HG02571 (cell line): ENCODE measurements around the gene CLDN10.
"Not testable (repeated sequence)": the region's sequence is repeated elsewhere in the genome, so short reads cannot be mapped to it uniquely, and the experiment has no call there.

Experiments used
- ATAC-seq: cut with Tn5 transposase; IDR thresholded peaks from one replicate; pipeline ENCODE4 v1.9.1; 2021; ENCODE audit warnings: mild to moderate bottlenecking, moderate library complexity; ENCODE audit not compliant: unreplicated experiment

CLDN10 gene

GRCh38 chr13:95541308-95541707, 11.2 kb upstream of the CLDN10 start:
- no peak for ATAC-seq

DNA sequence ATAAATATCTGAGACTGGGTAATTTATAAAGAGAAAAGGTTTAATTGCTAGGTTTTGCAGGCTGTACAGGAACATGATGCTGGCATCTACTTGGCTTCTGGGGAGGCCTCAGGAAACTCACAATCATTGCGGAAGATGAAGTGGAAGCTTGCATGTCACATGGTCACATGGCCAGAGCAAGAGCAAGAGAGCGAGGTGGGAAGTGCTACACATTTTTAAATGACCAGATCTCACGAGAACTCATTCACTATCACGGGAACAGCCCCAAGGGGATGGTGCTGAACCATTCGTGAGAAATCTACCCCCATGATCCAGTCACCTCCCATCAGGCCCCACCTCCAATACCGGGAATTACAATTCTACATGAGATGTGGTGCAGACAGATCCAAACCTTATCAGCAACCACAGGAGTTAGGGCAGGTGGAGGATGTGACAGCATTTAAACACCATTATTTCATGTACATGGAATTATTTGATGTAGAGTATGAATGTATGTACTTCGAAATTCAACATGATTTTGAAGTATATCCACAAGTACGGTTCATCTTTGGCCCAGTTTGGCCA, 10.5 kb upstream of the CLDN10 start:
- ATAC-seq, result no peak

DNA sequence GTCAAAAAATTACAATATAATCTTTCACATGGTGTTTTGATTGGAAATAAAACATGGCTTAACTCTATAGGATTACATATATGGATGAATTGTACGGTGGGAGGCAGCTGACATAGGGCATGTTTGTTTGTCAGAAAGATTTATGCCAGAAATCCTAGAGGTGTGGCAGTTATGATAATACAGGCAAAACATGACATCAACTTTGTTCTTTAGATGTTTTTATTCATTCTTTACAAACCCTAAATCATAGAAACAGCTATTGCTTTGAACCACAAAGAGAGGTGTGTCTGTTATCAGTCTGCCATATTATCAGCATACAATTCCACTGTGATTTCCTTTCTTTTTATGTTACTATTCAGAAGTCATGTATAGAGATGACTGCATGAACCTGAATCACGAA, 8.2 kb upstream of the CLDN10 start:
- ATAC-seq, result no peak

DNA sequence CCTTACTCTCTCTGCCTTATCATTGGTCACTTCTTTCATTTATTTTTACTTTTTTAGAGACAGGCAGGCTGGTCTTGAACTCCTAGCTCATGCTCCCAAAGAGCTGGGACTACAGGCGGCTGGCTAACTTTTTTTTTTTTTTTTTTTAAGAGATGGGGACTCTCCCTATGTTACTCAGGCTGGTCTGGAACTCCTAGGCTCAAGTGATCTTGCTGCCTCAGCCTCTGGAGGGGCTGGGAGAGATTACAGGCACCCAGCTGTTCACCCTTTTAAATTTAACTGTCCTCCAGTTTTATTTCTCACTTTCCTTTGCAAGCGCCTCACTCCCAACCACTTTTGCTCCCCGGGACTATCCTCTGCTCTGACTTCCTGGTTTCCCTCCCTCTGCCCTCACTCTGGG, 5.6 kb upstream of the CLDN10 start:
- no peak for ATAC-seq

DNA sequence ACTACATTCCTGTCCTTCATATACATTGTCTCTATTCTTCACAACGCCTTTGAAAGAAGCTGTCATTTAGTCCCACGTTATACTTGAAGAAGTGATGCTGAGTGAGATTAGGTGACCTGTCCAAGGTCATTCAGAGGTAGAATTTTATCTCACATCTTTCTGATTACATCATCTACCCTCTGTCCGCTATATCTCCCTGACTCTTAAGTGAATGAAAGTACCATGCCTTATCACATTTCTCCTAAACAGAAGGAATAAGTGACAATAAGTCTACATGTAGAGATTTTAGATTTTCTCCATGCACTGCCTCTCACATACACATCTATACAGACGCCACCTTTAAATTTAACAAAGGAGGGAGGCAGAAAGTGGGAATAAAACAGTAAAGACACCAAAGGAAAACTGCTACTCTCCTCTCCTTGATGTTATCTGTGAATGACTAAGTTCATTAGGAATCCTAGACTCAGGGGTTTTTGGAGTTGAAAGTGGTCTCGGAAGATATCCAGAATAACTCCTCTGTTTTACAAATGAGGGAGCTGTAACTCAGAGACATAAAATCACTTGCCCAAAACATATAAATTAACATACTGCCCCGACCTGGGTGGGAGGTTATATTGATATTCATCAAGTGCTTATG, 4.9 kb upstream of the CLDN10 start:
- no peak for ATAC-seq

- ATAC-seq, result no peak
Observed at GRCh38 chr13:95552208-95552538, 347 bp upstream of the CLDN10 start.

- ATAC-seq, result no peak
Observed at GRCh38 chr13:95553581-95554385, 1.3 kb downstream of the CLDN10 start.

DNA sequence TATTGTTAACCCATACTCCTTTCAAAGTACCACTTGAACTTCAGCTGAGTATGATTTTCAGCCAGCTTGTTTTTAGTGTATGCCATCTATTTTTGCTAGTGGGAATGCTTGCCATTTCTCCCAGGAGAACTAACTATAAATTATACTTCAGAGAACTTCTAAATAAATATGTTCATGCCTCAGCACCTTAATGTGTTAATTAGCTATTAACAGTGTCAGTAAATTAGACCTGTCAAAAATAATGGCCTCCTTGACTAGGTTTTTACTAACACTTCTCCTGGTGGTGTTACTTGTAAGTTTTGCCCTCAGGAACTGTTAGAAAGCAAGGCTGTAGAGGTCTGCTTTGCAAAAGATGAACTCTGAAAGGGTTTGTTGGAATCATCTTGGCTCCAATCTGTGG, 4.5 kb downstream of the CLDN10 start:
- no peak for ATAC-seq

GRCh38 chr13:95559100-95559499, 6.6 kb downstream of the CLDN10 start:
- ATAC-seq, result no peak

- ATAC-seq, result no peak
Observed at GRCh38 chr13:95560387-95560786, 7.9 kb downstream of the CLDN10 start.

DNA sequence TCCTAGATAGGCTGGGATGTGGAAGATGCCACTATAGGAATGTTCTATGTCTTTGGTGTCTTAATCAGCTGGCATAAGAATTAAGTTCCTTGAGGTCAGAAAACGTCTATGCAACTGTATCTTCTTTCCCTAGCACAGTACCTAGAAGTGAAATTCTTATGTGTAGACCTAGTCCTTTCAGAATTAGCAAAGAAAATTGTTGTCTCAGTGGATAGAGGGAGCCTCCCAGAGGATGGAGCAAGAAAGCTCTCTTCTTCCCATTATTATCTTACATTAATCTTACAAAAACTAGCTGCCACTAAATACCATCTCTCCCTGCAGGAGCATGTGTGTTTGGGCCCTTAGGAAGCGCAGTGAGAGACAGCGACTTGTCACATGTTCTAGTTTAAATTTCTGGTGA, 11.6 kb downstream of the CLDN10 start:
- no peak for ATAC-seq

DNA sequence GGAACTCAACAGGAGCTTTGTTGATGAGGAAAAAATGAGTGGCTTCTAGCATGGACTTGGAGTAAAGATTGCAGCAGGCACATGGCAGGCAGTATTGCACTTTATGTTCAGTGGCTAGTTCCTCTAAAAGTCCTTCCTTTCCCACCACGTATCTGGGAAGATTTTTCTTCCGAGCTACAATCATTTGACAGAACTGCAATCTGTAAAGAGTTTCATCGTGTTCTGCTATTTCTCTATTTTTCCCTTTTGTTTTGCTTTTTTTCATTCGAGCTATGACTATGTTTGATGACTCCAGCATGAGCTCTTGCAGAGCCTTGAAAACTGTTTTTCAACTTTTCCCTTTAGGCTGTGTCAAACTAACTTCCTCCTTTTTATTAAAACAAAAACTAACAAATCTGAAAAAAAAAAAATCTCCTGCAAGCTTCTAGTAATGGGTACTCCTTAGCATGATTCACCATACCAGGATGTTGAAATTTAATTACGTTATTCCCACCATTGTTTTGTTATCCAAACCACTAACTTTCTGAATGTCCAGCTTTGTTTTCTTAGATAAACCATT, 12.3 kb downstream of the CLDN10 start:
- no peak for ATAC-seq

DNA sequence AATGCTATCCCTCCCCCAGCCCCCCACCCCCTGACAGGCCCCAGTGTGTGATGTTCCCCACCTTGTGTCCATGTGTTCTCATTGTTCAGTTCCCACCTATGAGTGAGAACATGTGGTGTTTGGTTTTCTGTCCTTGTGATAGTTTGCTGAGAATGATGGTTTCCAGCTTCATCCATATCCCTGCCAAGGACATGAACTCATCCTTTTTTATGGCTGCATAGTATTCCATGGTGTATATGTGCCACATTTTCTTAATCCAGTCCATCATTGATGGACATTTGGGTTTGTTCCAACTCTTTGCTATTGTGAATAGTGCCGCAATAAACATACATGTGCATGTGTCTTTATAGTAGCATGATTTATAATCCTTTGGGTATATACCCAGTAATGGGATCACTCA, 13.2 kb downstream of the CLDN10 start:
- ATAC-seq, result not testable (repeated sequence)

DNA sequence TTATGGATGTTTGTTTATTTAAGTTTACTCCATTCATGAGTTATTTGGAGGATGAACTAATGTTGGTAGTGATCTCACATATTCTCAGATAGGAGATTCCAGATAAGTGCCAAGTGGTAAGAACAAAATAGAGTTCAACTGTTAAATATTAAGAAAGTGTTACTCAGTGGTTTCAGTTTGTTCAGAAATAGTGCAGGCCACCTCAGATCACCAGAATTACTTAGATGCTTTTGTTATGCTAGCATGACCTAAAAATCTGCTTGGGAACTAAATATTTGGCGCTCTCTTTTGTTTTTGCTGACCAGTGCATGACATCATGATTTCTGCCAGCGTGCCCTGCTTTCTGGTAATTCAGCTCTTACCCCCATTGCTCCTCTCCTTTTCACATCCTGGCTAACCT, 15.6 kb downstream of the CLDN10 start:
- no peak for ATAC-seq

DNA sequence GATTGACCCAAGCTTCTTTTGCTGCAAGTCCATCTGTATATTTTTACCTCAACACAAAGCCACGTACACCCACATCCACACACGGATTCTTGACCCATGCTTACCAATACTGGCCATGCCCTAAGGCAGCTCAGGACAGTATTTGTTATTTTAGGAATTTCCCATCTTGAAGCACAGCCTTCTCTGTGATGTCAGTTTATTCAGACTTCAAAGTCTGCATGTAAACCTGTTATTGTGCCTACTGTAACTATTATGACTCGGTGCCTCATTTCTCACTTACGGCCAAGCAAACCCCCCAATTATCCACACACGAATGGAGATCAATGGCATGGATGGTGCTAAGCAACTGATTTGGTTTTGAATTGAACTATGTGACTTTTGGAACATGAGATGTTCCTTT, 17.5 kb downstream of the CLDN10 start:
- ATAC-seq, result no peak

DNA sequence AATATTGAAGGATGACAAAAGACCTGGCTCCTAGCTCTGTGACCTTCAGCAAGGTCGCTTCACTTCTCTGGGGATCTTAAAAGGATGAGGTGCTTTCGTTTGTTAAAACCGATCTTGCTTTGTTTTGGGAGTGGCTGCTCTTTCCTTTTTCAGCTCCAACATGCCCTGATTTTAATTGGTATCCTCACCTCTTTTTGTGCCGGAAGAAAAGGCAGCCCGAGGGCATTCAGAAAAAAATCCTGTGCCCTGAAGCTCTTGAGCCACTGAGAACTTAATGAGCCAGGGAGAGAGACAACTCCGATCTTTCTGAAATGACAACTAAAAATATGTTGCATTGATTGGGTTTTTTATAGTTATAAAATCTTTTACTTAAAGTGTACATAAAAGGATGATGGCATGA, 19.4 kb downstream of the CLDN10 start:
- ATAC-seq, result no peak

- ATAC-seq, result no peak
Observed at GRCh38 chr13:95573221-95573620, 20.7 kb downstream of the CLDN10 start.

- peak; percentile 87 for ATAC-seq
Observed at GRCh38 chr13:95579303-95579702, 26.8 kb downstream of the CLDN10 start.

- no peak for ATAC-seq
Observed at GRCh38 chr13:95585867-95586266, 33.3 kb downstream of the CLDN10 start.

- no peak for ATAC-seq
Observed at GRCh38 chr13:95588134-95588533, 35.6 kb downstream of the CLDN10 start.

DNA sequence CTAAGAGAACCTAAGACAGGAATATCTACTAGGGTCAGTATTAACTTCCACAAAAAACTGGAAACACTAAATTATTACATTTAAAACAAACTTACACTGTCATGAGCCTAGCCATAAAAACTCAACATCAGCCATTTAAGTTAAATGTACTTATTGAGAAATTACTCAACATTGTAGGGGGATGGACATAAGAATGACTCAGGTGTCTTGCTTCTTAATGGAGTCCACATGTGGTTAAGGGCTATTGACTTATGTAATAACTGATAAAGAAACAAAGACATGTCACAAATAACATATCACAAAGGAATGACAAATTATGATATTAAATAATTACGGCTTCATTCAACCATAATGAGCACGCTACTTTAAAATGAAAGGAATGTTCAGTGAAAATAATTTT, 36.2 kb downstream of the CLDN10 start:
- no peak for ATAC-seq

GRCh38 chr13:95593462-95593861, 40.9 kb downstream of the CLDN10 start:
- ATAC-seq, result no peak
